H9 (cell line): ENCODE results near the gene VPS26A. TPM values are rescaled to one million over a fixed set of nuclear protein-coding genes. Genes with fewer than 3 reads are reported as not detected.

Source experiments
- DNase-seq: peaks from one replicate; pipeline ENCODE4 v3.0.0-alpha.2; 2017
- H2AFZ ChIP-seq: one replicate; pipeline ENCODE4 v1.6.1; 2013; ENCODE audit warnings: mild to moderate bottlenecking, low read length, control low read depth, moderate library complexity
- H2AK5ac ChIP-seq: 2 replicates; pipeline ENCODE4 v1.6.1; 2013; ENCODE audit warnings: low read length, control low read depth, mixed read lengths; ENCODE audit not compliant: insufficient read length
- H2BK120ac ChIP-seq: one replicate; pipeline ENCODE4 v1.6.1; 2013; ENCODE audit warnings: low read depth, mild to moderate bottlenecking, low read length, control low read depth, inconsistent platforms; ENCODE audit not compliant: poor library complexity, severe bottlenecking
- H2BK12ac ChIP-seq: 2 replicates; pipeline ENCODE4 v1.6.1; 2013; ENCODE audit warnings: low read length, control low read depth, mixed read lengths, low read depth; ENCODE audit not compliant: insufficient read length
- H2BK15ac ChIP-seq: 2 replicates; pipeline ENCODE4 v1.6.1; 2013; ENCODE audit warnings: low read depth, low read length, control low read depth
- H2BK20ac ChIP-seq: one replicate; pipeline ENCODE4 v1.6.1; 2013; ENCODE audit warnings: low read depth, mild to moderate bottlenecking, low read length, control low read depth, inconsistent platforms; ENCODE audit not compliant: poor library complexity, severe bottlenecking
- H2BK5ac ChIP-seq: 2 replicates; pipeline ENCODE4 v1.6.1; 2013; ENCODE audit warnings: low read length, control low read depth, mixed read lengths; ENCODE audit not compliant: insufficient read length
- H3K14ac ChIP-seq: 2 replicates; pipeline ENCODE4 v1.6.1; 2013; ENCODE audit warnings: low read length, control low read depth; ENCODE audit not compliant: insufficient read depth
- H3K18ac ChIP-seq: 2 replicates; pipeline ENCODE4 v1.6.1; 2013; ENCODE audit warnings: low read depth, mild to moderate bottlenecking, mixed read lengths, low read length, control low read depth; ENCODE audit not compliant: insufficient read length
- H3K23ac ChIP-seq: 2 replicates; pipeline ENCODE4 v1.6.1; 2013; ENCODE audit warnings: low read length, control low read depth, mixed read lengths, low read depth; ENCODE audit not compliant: insufficient read length
- H3K23me2 ChIP-seq: 2 replicates; pipeline ENCODE4 v1.6.1; 2013; ENCODE audit warnings: low read depth, mild to moderate bottlenecking, mixed read lengths, low read length, control low read depth; ENCODE audit not compliant: insufficient read length, poor library complexity, severe bottlenecking
- H3K27ac ChIP-seq: 2 replicates; pipeline ENCODE4 v1.5.1; 2013; ENCODE audit warnings: low read length, control low read depth, mixed read lengths, low read depth; ENCODE audit not compliant: insufficient read length
- H3K27me3 ChIP-seq: 2 replicates; pipeline ENCODE4 v1.6.1; 2013; ENCODE audit warnings: low read length, control low read depth, inconsistent platforms; ENCODE audit not compliant: insufficient read depth
- H3K4ac ChIP-seq: 2 replicates; pipeline ENCODE4 v1.6.1; 2013; ENCODE audit warnings: low read depth, mild to moderate bottlenecking, control low read depth, inconsistent platforms, low read length, moderate library complexity
- H3K4me1 ChIP-seq: 2 replicates; pipeline ENCODE4 v1.6.1; 2013; ENCODE audit warnings: low read length, control low read depth, inconsistent platforms; ENCODE audit not compliant: insufficient read depth
- H3K4me2 ChIP-seq: 2 replicates; pipeline ENCODE4 v1.6.1; 2013; ENCODE audit warnings: low read length, control low read depth, mixed read lengths; ENCODE audit not compliant: insufficient read length, insufficient read depth
- H3K56ac ChIP-seq: 2 replicates; pipeline ENCODE4 v1.6.1; 2013; ENCODE audit warnings: low read depth, mild to moderate bottlenecking, mixed read lengths, low read length, control low read depth; ENCODE audit not compliant: insufficient read length
- H3K79me1 ChIP-seq: 2 replicates; pipeline ENCODE4 v1.6.1; 2013; ENCODE audit warnings: low read depth, mild to moderate bottlenecking, moderate library complexity, low read length, control low read depth, inconsistent platforms; ENCODE audit not compliant: insufficient read depth, poor library complexity, severe bottlenecking
- H3K79me2 ChIP-seq: 2 replicates; pipeline ENCODE4 v1.6.1; 2013; ENCODE audit warnings: low read length, control low read depth, inconsistent platforms; ENCODE audit not compliant: insufficient read depth
- H3K9ac ChIP-seq: 2 replicates; pipeline ENCODE4 v1.6.1; 2013; ENCODE audit warnings: low read length, control low read depth, mixed read lengths; ENCODE audit not compliant: insufficient read length; ENCODE audit errors: extremely low read depth
- H3K9me3 ChIP-seq: one replicate; pipeline ENCODE4 v1.6.1; 2013; ENCODE audit warnings: low read depth, low read length, inconsistent platforms; ENCODE audit not compliant: control insufficient read depth
- H3T11ph ChIP-seq: one replicate; pipeline ENCODE4 v1.6.1; 2013; ENCODE audit warnings: mild to moderate bottlenecking, low read length, control low read depth, inconsistent platforms
- H4K20me1 ChIP-seq: one replicate; pipeline ENCODE4 v1.6.1; 2013; ENCODE audit not compliant: control insufficient read depth, insufficient read length, insufficient read depth
- H4K5ac ChIP-seq: 2 replicates; pipeline ENCODE4 v1.6.1; 2013; ENCODE audit warnings: low read depth, mild to moderate bottlenecking, mixed read lengths, low read length, control low read depth; ENCODE audit not compliant: insufficient read length
- H4K8ac ChIP-seq: replicated peaks from 2 replicates; pipeline ENCODE4 v1.6.1; 2013; ENCODE audit warnings: low read length, control low read depth, mixed read lengths, low read depth; ENCODE audit not compliant: insufficient read length
- H4K91ac ChIP-seq: 2 replicates; pipeline ENCODE4 v1.6.1; 2013; ENCODE audit warnings: low read depth, mild to moderate bottlenecking, moderate library complexity, mixed read lengths, low read length, control low read depth; ENCODE audit not compliant: insufficient read length
- H3K27ac Mint-ChIP-seq, 3 experiments: 2 replicates in 2 of 3; 3 replicates in 1 of 3; pipeline ENCODE4 v1.8.0; 2020 to 2021; ENCODE audit warnings: mixed read lengths in 3 of 3, mild to moderate bottlenecking in 1 of 3, moderate library complexity in 1 of 3
- H3K27me3 Mint-ChIP-seq: 2 replicates; pipeline ENCODE4 v1.8.0; 2021; ENCODE audit warnings: low read depth, mild to moderate bottlenecking, moderate library complexity, mixed read lengths
- H3K36me3 Mint-ChIP-seq, 3 experiments: 2 replicates in 2 of 3; 3 replicates in 1 of 3; pipeline ENCODE4 v1.8.0; 2020 to 2021; ENCODE audit warnings: low read depth in 3 of 3, mixed read lengths in 3 of 3; ENCODE audit not compliant: insufficient read depth in 1 of 3
- H3K4me1 Mint-ChIP-seq, 2 experiments: 2 replicates each; pipeline ENCODE4 v1.8.0; 2020; ENCODE audit warnings: mixed read lengths in 2 of 2
- H3K4me3 Mint-ChIP-seq, 2 experiments: 2 replicates in 1 of 2; 3 replicates in 1 of 2; pipeline ENCODE4 v1.8.0; 2020 to 2021; ENCODE audit warnings: mild to moderate bottlenecking in 2 of 2, mixed read lengths in 2 of 2, moderate library complexity in 1 of 2
- H3K9me3 Mint-ChIP-seq, 2 experiments: 2 replicates in 1 of 2; 3 replicates in 1 of 2; pipeline ENCODE4 v1.8.0; 2020; ENCODE audit warnings: mild to moderate bottlenecking in 2 of 2, mixed read lengths in 2 of 2, moderate library complexity in 1 of 2
- CTCF ChIP-seq: fragments of 200-600 bp; sonication (generic); conservative IDR thresholded peaks from 3 replicates; pipeline ENCODE4 v1.8.0; 2021; ENCODE audit warnings: antibody characterized with exemption, mild to moderate bottlenecking
- WGBS: extraction: QIAGEN DNeasy Blood & Tissue Kit; methylation state at CpG from one replicate; pipeline ENCODE4 v1.1.7; 2013; ENCODE audit warnings: missing lambda C conversion rate, low lambda C conversion rate, mixed read lengths; ENCODE audit not compliant: insufficient read length; ENCODE audit errors: extremely low coverage; 5-methylcytosine and 5-hydroxymethylcytosine counted together
- total RNA-seq: library from RNA; stranded (reverse); gene quantifications from 2 replicates; pipeline ENCODE4 v1.2.1, GENCODE V29; 2021

The VPS26A gene
- total RNA-seq, 1 experiment from 2014 or later: 41.8 TPM

- no peaks in the 10 kb centered on the region for H3K4me1 Mint-ChIP-seq
- Histone ChIP-seq H2BK5ac (no peak overlapping the region), H3K18ac (no peak overlapping the region), H3K27me3 (no peaks in the 10 kb centered on the region), H3K9me3 (no peaks in the 10 kb centered on the region), H2BK120ac (no peak overlapping the region), H2BK15ac (no peak overlapping the region), H4K91ac (no peak overlapping the region), H3K9ac (no peak overlapping the region), H4K20me1 (no peaks in the 10 kb centered on the region), H3K56ac (no peak overlapping the region), H3K79me1 (no peaks in the 10 kb centered on the region), H3K4ac (no peak overlapping the region), H2BK12ac (no peak overlapping the region), H3T11ph (no peak overlapping the region), H3K23me2 (no peaks in the 10 kb centered on the region), H3K14ac (no peak overlapping the region), H3K27ac (no peak overlapping the region), H3K4me1 (no peaks in the 10 kb centered on the region), H4K8ac (no peak overlapping the region), H3K4me2 (no peak overlapping the region), H4K5ac (no peak overlapping the region), H2AK5ac (no peak overlapping the region), H3K23ac (no peak overlapping the region), H3K79me2 (no peaks in the 10 kb centered on the region), H2BK20ac (no peak overlapping the region), H2AFZ (no peak overlapping the region)
- no peak overlapping the region for H3K4me3 Mint-ChIP-seq
- H3K9me3 Mint-ChIP-seq: no peaks in the 10 kb centered on the region
- WGBS: no CpG with 5 or more reads among the region's 1 CpG
- TF ChIP-seq CTCF: no peak
- H3K36me3 Mint-ChIP-seq: peaks cover 12 to 71% (median 37%) of the 10 kb centered on the region in 3 experiments
- no peak for DNase-seq
- no peak overlapping the region for H3K27ac Mint-ChIP-seq
- no peaks in the 10 kb centered on the region for H3K27me3 Mint-ChIP-seq
Measured at GRCh38 chr10:69202332-69202731, 78.4 kb downstream of the VPS26A start.
